ENCODE results near the gene TOP3A.
"Not testable (repeated sequence)": the region's sequence is repeated elsewhere in the genome, so short reads cannot be mapped to it uniquely, and the experiment has no call there.

Gene TOP3A

GRCh38 chr17:18314731-18315561, at the start of gene TOP3A, which contains the start of gene SMCR8:
Gene TOP3A (minus strand): TSS chr17:18314994. CDS start chr17:18314778, 216 bp downstream.
Gene SMCR8 (plus strand): TSS chr17:18315293. CDS start chr17:18315790, 497 bp downstream.
- Mint-ChIP-seq H3K27ac (peak within 1 kb of the TSS; percentile 99), H3K36me3 (peaks cover 9% of the 10 kb centered on the region), H3K9me3 (no peaks in the 10 kb centered on the region), H3K4me1 (peaks cover 70% of the 10 kb centered on the region), H3K27me3 (no peaks in the 10 kb centered on the region), H3K4me3 (peak within 1 kb of the TSS; percentile 91)

GRCh38 chr17:18364166-18364565, 49.4 kb upstream of the TOP3A start:
- Mint-ChIP-seq H3K27ac (no peak overlapping the region), H3K9me3 (no peaks in the 10 kb centered on the region), H3K36me3 (no peaks in the 10 kb centered on the region), H3K27me3 (no peaks in the 10 kb centered on the region), H3K4me3 (no peak overlapping the region), H3K4me1 (peaks cover 13% of the 10 kb centered on the region)

GRCh38 chr17:18363101-18364049, 48.6 kb upstream of the TOP3A start, which contains the start of gene SHMT1:
Gene SHMT1 (minus strand): TSS chr17:18363550. CDS start chr17:18355981, 7,569 bp downstream.
- Mint-ChIP-seq H3K9me3 (no peaks in the 10 kb centered on the region), H3K27me3 (no peaks in the 10 kb centered on the region), H3K4me1 (peaks cover 13% of the 10 kb centered on the region), H3K4me3 (peak within 1 kb of the TSS; percentile 93), H3K36me3 (no peaks in the 10 kb centered on the region), H3K27ac (peak within 1 kb of the TSS; percentile 46)

GRCh38 chr17:18362698-18363100, 47.9 kb upstream of the TOP3A start:
- Mint-ChIP-seq H3K27ac (peak overlapping the region; percentile 46), H3K4me1 (peaks cover 13% of the 10 kb centered on the region), H3K36me3 (no peaks in the 10 kb centered on the region), H3K27me3 (no peaks in the 10 kb centered on the region), H3K4me3 (peak overlapping the region; percentile 93), H3K9me3 (no peaks in the 10 kb centered on the region)

- H3K27me3 Mint-ChIP-seq, result no peaks in the 10 kb centered on the region
- peak overlapping the region; percentile 93 for H3K4me3 Mint-ChIP-seq
- H3K4me1 Mint-ChIP-seq, result peaks cover 13% of the 10 kb centered on the region
- H3K36me3 Mint-ChIP-seq, result no peaks in the 10 kb centered on the region
- H3K27ac Mint-ChIP-seq, result peak overlapping the region; percentile 46
- H3K9me3 Mint-ChIP-seq, result no peaks in the 10 kb centered on the region
Observed at GRCh38 chr17:18361837-18362697, 47.3 kb upstream of the TOP3A start.

- Mint-ChIP-seq H3K27me3 (no peaks in the 10 kb centered on the region), H3K4me1 (peaks cover 13% of the 10 kb centered on the region), H3K9me3 (no peaks in the 10 kb centered on the region), H3K4me3 (no peak overlapping the region), H3K36me3 (no peaks in the 10 kb centered on the region), H3K27ac (no peak overlapping the region)
Observed at GRCh38 chr17:18360518-18360917, 45.7 kb upstream of the TOP3A start.

- H3K4me1 Mint-ChIP-seq, result no peaks in the 10 kb centered on the region
- H3K27ac Mint-ChIP-seq, result no peak overlapping the region
- peaks cover 3% of the 10 kb centered on the region for H3K36me3 Mint-ChIP-seq
- H3K27me3 Mint-ChIP-seq, result no peaks in the 10 kb centered on the region
- H3K9me3 Mint-ChIP-seq, result no peaks in the 10 kb centered on the region
- H3K4me3 Mint-ChIP-seq, result no peak overlapping the region
Observed at GRCh38 chr17:18356624-18357023, 41.8 kb upstream of the TOP3A start.

- Mint-ChIP-seq H3K9me3 (no peaks in the 10 kb centered on the region), H3K27me3 (no peaks in the 10 kb centered on the region), H3K36me3 (peaks cover 3% of the 10 kb centered on the region), H3K27ac (no peak overlapping the region), H3K4me1 (no peaks in the 10 kb centered on the region), H3K4me3 (no peak overlapping the region)
Observed at GRCh38 chr17:18353541-18353940, 38.7 kb upstream of the TOP3A start.

GRCh38 chr17:18344021-18344420, 29.2 kb upstream of the TOP3A start:
- H3K4me3 Mint-ChIP-seq, result no peak overlapping the region
- no peaks in the 10 kb centered on the region for H3K4me1 Mint-ChIP-seq
- no peak overlapping the region for H3K27ac Mint-ChIP-seq
- H3K9me3 Mint-ChIP-seq, result no peaks in the 10 kb centered on the region
- H3K27me3 Mint-ChIP-seq, result no peaks in the 10 kb centered on the region
- H3K36me3 Mint-ChIP-seq, result peaks cover 4% of the 10 kb centered on the region

GRCh38 chr17:18339933-18340332, 25.1 kb upstream of the TOP3A start:
- no peaks in the 10 kb centered on the region for H3K4me1 Mint-ChIP-seq
- peaks cover 7% of the 10 kb centered on the region for H3K36me3 Mint-ChIP-seq
- H3K9me3 Mint-ChIP-seq, result no peaks in the 10 kb centered on the region
- H3K27ac Mint-ChIP-seq, result no peak overlapping the region
- no peaks in the 10 kb centered on the region for H3K27me3 Mint-ChIP-seq
- H3K4me3 Mint-ChIP-seq, result no peak overlapping the region

- not testable (repeated sequence) for H3K36me3 Mint-ChIP-seq, H3K4me1 Mint-ChIP-seq, H3K27me3 Mint-ChIP-seq, H3K4me3 Mint-ChIP-seq, H3K27ac Mint-ChIP-seq, H3K9me3 Mint-ChIP-seq
Observed at GRCh38 chr17:18338158-18338557, 23.4 kb upstream of the TOP3A start.

GRCh38 chr17:18332909-18333489, 18.2 kb upstream of the TOP3A start:
- peaks cover 6% of the 10 kb centered on the region for H3K36me3 Mint-ChIP-seq
- no peaks in the 10 kb centered on the region for H3K9me3 Mint-ChIP-seq
- no peaks in the 10 kb centered on the region for H3K27me3 Mint-ChIP-seq
- no peak overlapping the region for H3K4me3 Mint-ChIP-seq
- no peak overlapping the region for H3K27ac Mint-ChIP-seq
- H3K4me1 Mint-ChIP-seq, result peaks cover 8% of the 10 kb centered on the region

GRCh38 chr17:18331879-18332278, 17.1 kb upstream of the TOP3A start:
- Mint-ChIP-seq H3K4me1 (peaks cover 8% of the 10 kb centered on the region), H3K4me3 (no peak overlapping the region), H3K27me3 (no peaks in the 10 kb centered on the region), H3K9me3 (no peaks in the 10 kb centered on the region), H3K36me3 (peaks cover 3% of the 10 kb centered on the region), H3K27ac (peak overlapping the region; percentile 68)

- Mint-ChIP-seq H3K4me1 (peaks cover 18% of the 10 kb centered on the region), H3K9me3 (no peaks in the 10 kb centered on the region), H3K4me3 (no peak overlapping the region), H3K27ac (no peak overlapping the region), H3K27me3 (no peaks in the 10 kb centered on the region), H3K36me3 (peaks cover 2% of the 10 kb centered on the region)
Observed at GRCh38 chr17:18328643-18329204, 13.9 kb upstream of the TOP3A start.

All from activated naive CD4-positive, alpha-beta T cell treated with anti-CD3 and anti-CD28 coated beads, Interleukin-2, amount 50 U/mL, for 24 hours (primary cell).